ENCODE measurements around the gene CSE1L.
"Not testable (repeated sequence)": the region's sequence is repeated elsewhere in the genome, so short reads cannot be mapped to it uniquely, and the experiment has no call there.

Gene CSE1L

GRCh38 chr20:49099011-49099410 lies 52.9 kb downstream of the CSE1L start:
- H3K27ac ChIP-seq, result no peak overlapping the region
- TF ChIP-seq CTCF (IDR thresholded peaks at IDR 0.05) (no peak), ZFX (IDR thresholded peaks at IDR 0.05; ENCODE audit: borderline replicate concordance) (no peak)

GRCh38 chr20:49100292-49100691 lies 54.2 kb downstream of the CSE1L start:
- not testable (repeated sequence) for H3K27ac ChIP-seq

DNA sequence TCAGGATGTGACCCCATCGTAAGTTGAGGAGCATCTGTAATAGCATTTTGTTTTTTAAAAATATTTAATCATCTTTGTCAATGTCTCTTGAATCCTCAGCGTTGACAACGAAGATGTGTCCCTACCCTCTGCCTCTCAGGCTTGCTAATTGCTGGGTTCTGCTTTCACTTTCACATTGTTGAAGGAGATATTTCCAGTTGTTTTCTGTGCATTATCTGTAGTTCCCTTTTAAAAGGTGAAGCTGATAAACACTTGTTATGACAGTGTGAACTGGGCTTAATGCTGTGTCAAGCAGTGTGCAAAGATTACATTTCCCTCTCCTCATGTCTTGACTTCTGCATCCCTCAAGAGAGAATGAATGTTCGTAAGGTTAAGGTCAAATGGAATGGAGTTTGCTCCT lies 54.9 kb downstream of the CSE1L start:
- TF ChIP-seq CTCF (IDR thresholded peaks at IDR 0.05) (no peak), ZFX (IDR thresholded peaks at IDR 0.05; ENCODE audit: borderline replicate concordance) (no peak)
- no peak overlapping the region for H3K27ac ChIP-seq

DNA sequence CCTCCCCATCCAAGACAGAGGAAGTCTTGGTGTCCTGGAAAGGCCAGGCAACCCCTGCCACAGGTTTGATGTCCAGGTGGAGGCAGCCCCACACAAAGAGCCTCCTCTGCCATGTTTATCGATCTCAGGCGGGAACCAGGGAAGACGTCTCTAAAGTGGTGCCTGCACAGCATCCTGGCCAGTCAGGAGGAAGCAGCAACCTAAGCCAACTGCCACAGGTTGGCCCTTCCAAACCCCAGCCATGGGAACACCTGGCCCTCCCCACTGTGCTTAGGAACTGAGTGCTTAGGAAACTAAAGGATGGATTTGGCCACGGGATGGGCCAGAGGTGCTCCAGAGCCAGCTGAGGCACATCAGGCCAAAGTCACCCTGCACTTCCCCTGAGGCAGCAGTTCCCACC lies 56.9 kb downstream of the CSE1L start:
- TF ChIP-seq ZFX (IDR thresholded peaks at IDR 0.05; ENCODE audit: borderline replicate concordance), result no peak
- no peak for TF ChIP-seq CTCF (IDR thresholded peaks at IDR 0.05)
- no peak overlapping the region for H3K27ac ChIP-seq

DNA sequence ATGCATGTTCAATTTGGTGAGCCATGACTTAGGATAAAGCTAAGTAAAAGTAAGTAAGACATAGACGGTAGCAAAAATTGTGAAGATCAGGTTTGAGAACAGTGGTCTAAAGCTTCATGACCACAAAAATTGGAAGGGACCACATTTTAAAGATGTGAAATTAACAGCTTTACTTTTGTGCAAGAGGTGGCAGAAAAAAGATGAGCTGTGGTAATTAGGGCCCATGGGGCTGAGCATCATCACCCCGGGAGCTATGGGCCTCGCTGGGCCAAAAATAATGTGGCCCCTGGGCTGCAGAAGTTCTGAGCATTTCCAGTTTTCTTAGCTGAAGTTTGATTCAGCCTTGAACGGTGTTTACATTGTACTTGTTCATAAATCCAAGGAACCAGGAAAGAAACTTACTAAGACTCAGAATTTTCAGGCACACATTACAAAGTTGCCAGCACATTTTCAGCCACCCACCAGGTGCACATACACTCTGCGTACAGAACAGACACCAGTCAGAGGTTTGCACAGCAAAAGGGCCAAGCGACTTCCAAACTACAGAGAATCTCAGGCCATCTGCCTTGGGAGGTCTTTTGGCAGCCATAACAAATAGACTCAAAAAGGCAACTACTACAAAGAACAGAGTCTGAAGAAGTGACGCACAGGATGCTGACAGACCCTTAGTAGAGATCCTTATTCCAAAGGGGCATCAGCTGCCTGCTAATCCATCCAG lies 57.7 kb downstream of the CSE1L start:
- TF ChIP-seq CTCF (IDR thresholded peaks at IDR 0.05) (no peak), ZFX (IDR thresholded peaks at IDR 0.05; ENCODE audit: borderline replicate concordance) (no peak)
- no peak overlapping the region for H3K27ac ChIP-seq

DNA sequence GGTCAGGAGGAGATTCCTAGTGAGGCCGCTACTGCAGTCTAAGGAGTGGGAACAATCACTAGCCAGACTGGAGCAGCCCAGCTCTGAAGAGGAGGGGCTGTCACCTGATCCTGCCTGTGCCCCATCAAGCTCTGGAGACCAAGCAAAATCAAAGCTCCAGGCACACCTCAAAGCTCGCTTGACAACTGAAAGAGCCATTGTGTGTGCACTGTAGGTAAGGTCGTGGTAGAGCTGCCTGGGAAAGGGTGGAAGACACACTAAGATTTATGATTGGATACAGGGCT lies 58.2 kb downstream of the CSE1L start:
- TF ChIP-seq CTCF (IDR thresholded peaks at IDR 0.05), result no peak
- no peak for TF ChIP-seq ZFX (IDR thresholded peaks at IDR 0.05; ENCODE audit: borderline replicate concordance)
- H3K27ac ChIP-seq, result no peak overlapping the region

GRCh38 chr20:49104979-49105547 lies 59.0 kb downstream of the CSE1L start:
- H3K27ac ChIP-seq, result not testable (repeated sequence)

DNA sequence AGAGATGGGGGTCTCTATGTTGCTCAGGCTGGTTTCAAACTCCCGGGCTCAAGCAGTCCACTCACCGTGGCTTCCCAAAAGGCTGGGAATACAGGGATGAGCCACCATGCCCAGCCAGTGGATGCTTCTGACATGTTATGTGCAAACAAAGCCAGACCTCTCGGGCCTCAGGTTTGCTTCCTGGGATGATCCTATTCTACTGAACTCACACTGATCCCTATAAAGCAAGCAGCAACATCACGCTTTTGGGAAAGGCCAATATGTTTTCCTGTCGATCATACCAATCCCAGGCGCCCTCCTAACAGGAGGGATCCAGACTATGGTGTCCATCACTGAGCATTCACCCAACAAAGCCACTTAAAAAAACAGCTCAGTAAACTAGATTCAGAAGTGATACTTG lies 60.2 kb downstream of the CSE1L start:
- no peak overlapping the region for H3K27ac ChIP-seq
- no peak for TF ChIP-seq ZFX (IDR thresholded peaks at IDR 0.05; ENCODE audit: borderline replicate concordance)
- no peak for TF ChIP-seq CTCF (IDR thresholded peaks at IDR 0.05)
